ENCODE measurements around the gene SNX1.

DNA sequence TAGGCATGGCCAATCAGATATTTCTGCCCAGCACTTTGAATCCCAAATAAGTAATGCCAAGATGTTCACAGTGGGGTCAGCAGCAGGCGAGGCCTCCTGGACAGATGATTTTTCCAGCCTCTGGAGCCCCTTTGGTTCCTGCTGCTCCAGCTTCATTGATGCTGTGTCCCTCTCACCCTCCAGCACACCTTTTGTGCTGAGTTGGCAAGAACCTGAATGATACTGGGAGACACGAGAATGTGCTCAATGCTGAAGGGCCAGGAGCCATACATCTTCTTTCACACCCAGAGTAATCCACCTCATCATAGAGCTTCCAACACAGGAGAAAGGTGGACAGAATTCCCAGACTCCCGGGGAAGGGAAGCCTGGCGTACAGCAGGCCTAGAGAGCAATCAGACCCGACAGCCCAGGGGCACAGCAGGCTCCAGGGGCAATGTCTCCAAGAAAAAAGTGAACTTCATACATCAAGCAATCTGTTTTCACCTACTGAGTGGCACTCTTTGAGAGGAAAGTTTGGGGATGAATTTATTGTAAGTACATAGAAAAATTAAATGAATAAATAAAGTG is 42.8 kb upstream of the SNX1 start:
- TF ChIP-seq EZH2phosphoT487 (IDR thresholded peaks at IDR 0.05; ENCODE audit: borderline replicate concordance, low read length): no peak
- no peak for TF ChIP-seq CTCF (conservative IDR thresholded peaks at IDR 0.05; ENCODE audit: low read depth, low read length)
- TF ChIP-seq EZH2 (IDR thresholded peaks at IDR 0.05; ENCODE audit: low read length, unreplicated experiment): no peak
